Cardiac fibroblast (primary cell): ENCODE results near the gene CHAD.

Source experiments
- DNase-seq, 2 donors: peaks; one replicate each; pipeline versions ENCODE4 v3.0.0 to v3.0.0-alpha.2; 2010; ENCODE audit warnings: low read depth in 2 of 2
- H3K4me3 ChIP-seq, 2 donors: replicated peaks in 1 of 2; 1 replicate in 1 of 2; 2 replicates in 1 of 2; pipeline ENCODE4 v1.5.1; 2011; ENCODE audit warnings: low read depth in 2 of 2, low read length in 2 of 2, mild to moderate bottlenecking in 2 of 2, moderate library complexity in 1 of 2
- TF ChIP-seq, protein P1 (sequence below): IDR thresholded peaks from one replicate; pipeline ENCODE4 v1.5.1; 2011; ENCODE audit warnings: low read depth, mild to moderate bottlenecking, low read length, inconsistent platforms

Gene CHAD

DNA sequence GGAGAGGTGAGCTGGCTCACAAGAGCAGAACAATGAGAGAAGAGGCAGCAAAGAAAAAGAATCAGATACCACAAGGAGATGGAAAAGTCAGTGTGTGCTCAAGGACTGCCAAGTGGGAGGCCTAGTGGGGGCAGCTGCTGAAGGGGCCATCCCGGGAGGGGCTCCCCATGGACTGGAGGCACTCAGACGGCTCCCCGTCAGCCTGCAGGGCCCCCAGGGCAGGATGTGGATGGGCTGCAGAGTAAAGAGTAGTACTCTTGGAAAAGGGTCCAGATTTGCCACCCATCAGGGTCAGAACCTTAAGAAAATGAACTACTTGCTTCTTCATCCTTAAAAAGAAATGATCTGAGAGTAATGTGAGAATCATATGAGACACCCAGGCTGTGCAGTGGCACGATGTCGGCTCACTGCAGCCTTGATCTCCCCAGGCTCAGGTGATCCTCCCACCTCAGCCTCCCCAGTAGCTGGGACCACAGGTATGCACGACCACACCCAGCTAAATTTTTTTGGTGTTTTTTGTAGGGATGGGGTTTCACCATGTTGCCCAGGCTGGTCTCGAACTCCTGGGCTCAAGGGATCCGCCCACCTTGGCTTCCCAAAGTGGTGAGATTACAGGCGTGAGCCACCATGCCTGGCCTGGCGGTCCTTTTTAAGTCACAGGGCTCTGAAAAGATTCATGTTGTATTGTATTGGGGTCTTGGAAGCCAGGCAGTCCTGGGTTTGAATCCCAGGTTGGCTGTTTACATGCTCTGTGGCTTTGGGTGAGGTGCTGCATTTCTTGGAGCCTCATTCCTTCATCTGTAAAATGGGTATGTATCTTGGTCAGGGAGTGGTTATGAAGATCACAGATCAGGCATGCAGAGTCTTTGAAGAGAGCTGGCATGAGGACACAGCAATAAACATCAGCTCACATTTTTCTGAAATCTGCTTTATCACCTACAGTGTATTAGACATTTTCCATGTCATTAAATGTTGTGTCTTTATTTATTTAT is 27.5 kb downstream of the CHAD start:
- no peak for DNase-seq
- H3K4me3 ChIP-seq, result no peak overlapping the region
- TF ChIP-seq, protein P1, sequence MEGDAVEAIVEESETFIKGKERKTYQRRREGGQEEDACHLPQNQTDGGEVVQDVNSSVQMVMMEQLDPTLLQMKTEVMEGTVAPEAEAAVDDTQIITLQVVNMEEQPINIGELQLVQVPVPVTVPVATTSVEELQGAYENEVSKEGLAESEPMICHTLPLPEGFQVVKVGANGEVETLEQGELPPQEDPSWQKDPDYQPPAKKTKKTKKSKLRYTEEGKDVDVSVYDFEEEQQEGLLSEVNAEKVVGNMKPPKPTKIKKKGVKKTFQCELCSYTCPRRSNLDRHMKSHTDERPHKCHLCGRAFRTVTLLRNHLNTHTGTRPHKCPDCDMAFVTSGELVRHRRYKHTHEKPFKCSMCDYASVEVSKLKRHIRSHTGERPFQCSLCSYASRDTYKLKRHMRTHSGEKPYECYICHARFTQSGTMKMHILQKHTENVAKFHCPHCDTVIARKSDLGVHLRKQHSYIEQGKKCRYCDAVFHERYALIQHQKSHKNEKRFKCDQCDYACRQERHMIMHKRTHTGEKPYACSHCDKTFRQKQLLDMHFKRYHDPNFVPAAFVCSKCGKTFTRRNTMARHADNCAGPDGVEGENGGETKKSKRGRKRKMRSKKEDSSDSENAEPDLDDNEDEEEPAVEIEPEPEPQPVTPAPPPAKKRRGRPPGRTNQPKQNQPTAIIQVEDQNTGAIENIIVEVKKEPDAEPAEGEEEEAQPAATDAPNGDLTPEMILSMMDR, result no peak

DNA sequence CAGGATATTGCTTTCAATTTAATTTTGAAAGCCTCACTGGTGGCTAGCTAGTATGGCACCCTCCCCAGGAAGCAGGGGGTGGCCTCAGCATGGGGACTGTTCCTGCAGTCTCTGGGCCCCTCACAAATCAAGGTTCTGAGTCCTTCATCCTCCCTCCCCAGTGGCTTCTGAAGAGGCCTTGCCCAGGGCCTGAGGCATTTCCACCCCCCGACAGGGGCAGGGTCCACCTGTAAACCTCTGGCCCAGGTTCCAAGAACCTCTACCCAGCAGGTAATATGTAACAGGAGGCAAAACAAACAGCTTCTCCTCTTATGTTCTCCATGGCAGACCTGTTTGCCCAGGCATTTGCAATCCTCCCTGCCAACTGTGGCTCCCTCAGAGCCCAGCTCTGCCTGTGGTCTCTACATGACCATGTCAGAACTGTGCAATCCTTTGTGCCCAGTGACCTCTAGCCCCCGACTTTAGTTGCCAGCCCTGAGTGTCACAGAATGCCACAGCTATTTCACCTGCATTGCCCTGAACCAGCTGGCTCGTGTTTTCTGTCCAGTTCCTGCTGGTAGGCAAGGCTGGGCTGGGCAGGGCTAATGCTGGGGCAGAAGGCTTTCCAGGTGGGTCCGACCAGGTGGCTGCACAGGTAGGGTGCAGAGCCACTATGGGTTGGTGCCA is 28.4 kb downstream of the CHAD start:
- TF ChIP-seq, protein P1, result no peak
- H3K4me3 ChIP-seq, result no peak overlapping the region
- no peak for DNase-seq

DNA sequence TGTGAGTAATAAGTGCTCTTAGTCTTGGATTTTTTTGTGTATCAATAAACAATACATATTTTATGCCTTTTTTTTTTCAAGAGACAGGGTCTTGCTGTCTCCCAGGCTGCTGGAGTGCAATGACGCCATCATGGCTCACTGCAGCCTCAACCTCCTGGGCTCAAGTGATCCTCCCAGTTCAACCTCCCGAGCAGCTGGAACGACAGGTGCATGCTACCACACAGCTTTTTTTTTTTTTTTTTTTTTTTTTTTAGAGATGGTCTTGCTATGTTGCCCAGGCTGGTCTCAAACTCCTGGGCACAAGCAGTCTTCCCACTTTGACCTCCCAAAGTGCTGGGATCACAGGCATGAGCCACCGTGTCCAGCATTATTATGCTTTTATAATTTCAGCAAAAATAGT is 29.7 kb downstream of the CHAD start:
- no peak for DNase-seq
- TF ChIP-seq, protein P1, result no peak
- no peak overlapping the region for H3K4me3 ChIP-seq

DNA sequence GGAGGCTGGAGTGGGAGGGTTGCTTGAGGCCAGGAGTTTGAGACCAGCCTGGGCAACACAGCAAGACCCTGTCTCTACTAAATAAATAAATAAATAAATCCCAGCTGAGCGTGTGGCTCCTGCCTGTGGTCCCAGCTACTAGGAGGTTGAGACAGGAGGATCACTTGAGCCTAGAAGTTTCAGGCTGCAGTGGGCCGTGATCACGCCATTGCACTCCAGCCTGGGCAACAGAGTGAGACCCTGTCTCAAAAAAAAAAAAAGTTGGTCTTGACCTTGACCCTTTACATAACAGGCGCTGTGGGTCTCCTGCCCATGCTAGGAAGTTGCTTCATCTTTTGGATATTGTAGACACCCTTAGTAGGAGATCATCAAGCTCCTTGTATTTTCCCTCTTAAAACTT is 31.3 kb downstream of the CHAD start:
- no peak for DNase-seq
- TF ChIP-seq, protein P1, result no peak
- no peak overlapping the region for H3K4me3 ChIP-seq

DNA sequence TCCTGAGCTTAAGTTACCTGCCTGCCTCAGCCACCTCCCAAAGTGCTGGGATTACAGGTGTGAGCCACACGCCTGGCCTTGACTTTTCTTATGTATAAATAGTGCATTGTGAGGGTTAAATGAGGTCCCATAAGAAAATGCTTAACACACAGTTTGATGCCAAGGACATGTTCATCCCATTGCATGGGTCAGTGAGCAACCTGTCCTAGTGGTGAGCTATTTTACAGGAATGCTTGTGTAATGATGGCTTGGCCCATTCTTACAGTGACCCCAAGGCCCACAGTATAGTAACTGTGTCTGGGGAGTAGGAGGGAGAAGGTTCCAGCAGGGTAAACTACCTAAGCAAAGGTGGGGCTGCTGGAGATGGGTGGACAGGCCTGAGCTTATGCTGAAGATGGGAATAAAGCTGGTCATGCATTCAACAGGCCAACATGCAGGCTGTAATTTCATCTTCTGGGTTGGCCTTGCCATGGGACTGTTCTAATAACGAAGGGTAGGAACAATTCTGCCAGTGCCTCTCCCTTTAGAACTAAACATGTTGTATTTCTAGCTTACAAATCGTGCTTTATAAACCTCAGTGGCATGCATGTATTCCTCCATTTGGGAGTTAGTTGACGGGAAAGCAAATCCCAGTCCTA is 36.4 kb downstream of the CHAD start:
- DNase-seq, result no peak
- no peak overlapping the region for H3K4me3 ChIP-seq
- TF ChIP-seq, protein P1, result no peak

DNA sequence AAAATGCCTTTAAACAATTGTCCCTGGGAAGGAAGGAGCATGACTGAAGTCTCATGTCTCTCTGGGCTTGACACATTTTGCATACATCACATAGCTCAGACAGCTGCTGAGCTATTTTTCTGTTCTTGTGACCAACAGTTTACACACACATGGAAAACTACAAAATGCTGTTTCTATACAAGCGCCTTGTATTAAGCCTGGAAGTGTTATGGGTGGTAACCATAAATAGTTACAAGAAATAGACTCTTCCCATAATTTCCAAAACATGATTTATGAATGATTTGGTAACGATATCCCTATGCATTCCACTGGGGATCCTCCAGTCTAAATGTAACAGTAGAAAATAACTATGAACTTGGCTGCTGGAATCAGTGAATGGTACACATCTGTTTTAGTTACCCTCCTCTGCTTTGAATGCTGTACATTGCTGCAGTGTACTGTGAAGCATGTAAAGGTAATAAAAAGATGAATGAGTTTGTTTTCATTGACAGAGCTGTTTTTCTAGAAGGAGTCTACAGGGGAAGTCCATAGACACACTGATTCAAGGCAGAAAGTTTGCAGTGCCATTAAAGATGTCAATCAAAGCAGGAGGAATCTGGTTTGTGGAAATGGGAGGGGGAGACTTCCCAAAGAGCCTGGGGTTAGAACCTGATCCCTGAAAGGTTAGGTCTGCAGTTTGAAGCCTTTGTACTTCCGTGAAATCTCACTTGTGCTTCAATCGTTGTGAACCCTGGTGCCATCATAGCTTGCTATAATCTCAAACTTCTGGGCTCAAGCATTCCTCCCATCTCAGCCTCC is 37.7 kb downstream of the CHAD start:
- TF ChIP-seq, protein P1, result no peak
- DNase-seq, result no peak
- no peak overlapping the region for H3K4me3 ChIP-seq
